Right lobe of liver (tissue), 6 donors: ENCODE results near the gene LYPLAL1. TPM values are rescaled to one million over a fixed set of nuclear protein-coding genes. Genes with fewer than 3 reads are reported as not detected.

Experiments used
- ATAC-seq, 4 donors: fragments of 200-7000 bp; cut with Tn5 transposase; one replicate each; pipeline ENCODE4 v1.9.1; 2020; ENCODE audit warnings: mild to moderate bottlenecking in 4 of 4, moderate library complexity in 4 of 4
- DNase-seq, 3 donors: peaks; one replicate each; pipeline ENCODE4 v3.0.0-alpha.2; 2020
- H3K27ac ChIP-seq, 3 donors: fragments of 200-600 bp; one replicate each; pipeline ENCODE4 v1.8.0; 2022
- H3K27me3 ChIP-seq, 2 donors: fragments of 200-600 bp; one replicate each; pipeline ENCODE4 v1.8.0; 2022
- H3K36me3 ChIP-seq, 4 donors: fragments of 200-600 bp; sonication (generic) in 1 of 4; one replicate each; pipeline versions ENCODE4 v1.5.1 to v1.8.0; 2017 to 2022; ENCODE audit warnings: control low read depth in 1 of 4
- H3K4me1 ChIP-seq, 4 donors: fragments of 200-600 bp; sonication (generic) in 1 of 4; one replicate each; pipeline versions ENCODE4 v1.5.1 to v1.8.0; 2017 to 2022; ENCODE audit warnings: control low read depth in 1 of 4
- H3K4me3 ChIP-seq, 3 donors: fragments of 200-600 bp; one replicate each; pipeline ENCODE4 v1.8.0; 2022
- H3K9me3 ChIP-seq, 4 donors: fragments of 200-600 bp; sonication (generic) in 1 of 4; one replicate each; pipeline versions ENCODE4 v1.5.1 to v1.8.0; 2017 to 2022; ENCODE audit warnings: control low read depth in 1 of 4
- POLR2A ChIP-seq: fragments of 450-650 bp; IDR thresholded peaks from one replicate; pipeline ENCODE4 v1.6.1; 2017; ENCODE audit warnings: antibody characterized with exemption, mild to moderate bottlenecking
- WGBS: methylation state at CpG from one replicate; pipeline ENCODE4 v1.1.6; 2018; ENCODE audit warnings: low coverage, low lambda C conversion rate; ENCODE audit not compliant: insufficient coverage; ENCODE audit errors: missing lambda C conversion rate; 5-methylcytosine and 5-hydroxymethylcytosine counted together
- intact Hi-C, 2 donors: fragments of 100-400 bp; cut with DNase I; formaldehyde crosslinking; loops; one replicate each; pipeline versions ENCODE4 v1.11.2 to v1.14.1; 2022
- total RNA-seq, 6 experiments: library from RNA; depleted of rRNA in 2 of 6; stranded (reverse); fragments of >200 nt in 2 of 6; fragmentation: NEBNext Ultra II Directional in 3 of 6; extraction: Animal tissue kit (Norgen Biotek cat#: 25700) in 3 of 6; gene quantifications; one replicate each; pipeline versions ENCODE4 v1.1.0 to v1.2.4, GENCODE V29; 2016 to 2023
- TF ChIP-seq, protein P1 (sequence below), 4 donors: fragments of 200-600 bp in 3 of 4; fragments of 450-650 bp in 1 of 4; IDR thresholded peaks; one replicate each; pipeline versions ENCODE4 v1.5.1 to v1.8.0; 2016 to 2022; ENCODE audit warnings: antibody characterized with exemption in 4 of 4, mild to moderate bottlenecking in 2 of 4
- donor health status: DM: no; HTN: yes; CAD: no.
- donor health status: DM: no; HTN: no; CAD: no.
- donor health status: DM: no; HTN: no; CAD: no.
- donor health status: DM: no; HTN: yes; CAD: no.
- donor health status: DM: no; HTN: yes; CAD: no.

Gene LYPLAL1
- total RNA-seq, 6 experiments from 2014 or later = 16.5 to 33.6 (median 22.2) TPM

DNA sequence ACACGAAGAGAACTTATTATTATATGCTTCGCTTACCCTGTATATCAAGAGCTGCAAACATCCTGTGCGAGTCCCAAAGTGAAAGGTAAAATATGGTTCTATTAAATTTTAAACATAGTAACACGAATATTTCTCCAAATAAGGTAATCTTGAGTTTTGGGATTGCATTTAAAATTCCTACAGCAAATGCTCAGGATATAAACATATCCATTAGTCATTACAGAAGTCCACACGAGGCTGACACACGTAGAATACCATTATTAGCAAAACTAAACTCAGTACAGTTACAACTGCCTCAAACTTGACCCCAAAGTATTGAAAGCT is 282 bp upstream of the LYPLAL1 start:
- Histone ChIP-seq H3K27ac (peak overlapping the region; percentile 80 to 94 (median 91)), H3K4me1 (peaks cover 0 to 25% (median 7%) of the 10 kb centered on the region in 4 donors), H3K27me3 (no peaks in the 10 kb centered on the region), H3K36me3 (no peaks in the 10 kb centered on the region), H3K9me3 (no peaks in the 10 kb centered on the region), H3K4me3 (peak overlapping the region; percentile 71 to 82 (median 75))
- WGBS = 21% methylated on average over 6 of the region's 6 CpGs
- intact Hi-C loops = no loop called here
- TF ChIP-seq, protein P1, sequence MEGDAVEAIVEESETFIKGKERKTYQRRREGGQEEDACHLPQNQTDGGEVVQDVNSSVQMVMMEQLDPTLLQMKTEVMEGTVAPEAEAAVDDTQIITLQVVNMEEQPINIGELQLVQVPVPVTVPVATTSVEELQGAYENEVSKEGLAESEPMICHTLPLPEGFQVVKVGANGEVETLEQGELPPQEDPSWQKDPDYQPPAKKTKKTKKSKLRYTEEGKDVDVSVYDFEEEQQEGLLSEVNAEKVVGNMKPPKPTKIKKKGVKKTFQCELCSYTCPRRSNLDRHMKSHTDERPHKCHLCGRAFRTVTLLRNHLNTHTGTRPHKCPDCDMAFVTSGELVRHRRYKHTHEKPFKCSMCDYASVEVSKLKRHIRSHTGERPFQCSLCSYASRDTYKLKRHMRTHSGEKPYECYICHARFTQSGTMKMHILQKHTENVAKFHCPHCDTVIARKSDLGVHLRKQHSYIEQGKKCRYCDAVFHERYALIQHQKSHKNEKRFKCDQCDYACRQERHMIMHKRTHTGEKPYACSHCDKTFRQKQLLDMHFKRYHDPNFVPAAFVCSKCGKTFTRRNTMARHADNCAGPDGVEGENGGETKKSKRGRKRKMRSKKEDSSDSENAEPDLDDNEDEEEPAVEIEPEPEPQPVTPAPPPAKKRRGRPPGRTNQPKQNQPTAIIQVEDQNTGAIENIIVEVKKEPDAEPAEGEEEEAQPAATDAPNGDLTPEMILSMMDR (IDR thresholded peaks at IDR 0.05) = no peak
- no peak for TF ChIP-seq POLR2A
- ATAC-seq (no peak), DNase-seq (no peak)

GRCh38 chr1:219174460-219175211 is 958 bp downstream of the LYPLAL1 start:
- Histone ChIP-seq H3K27me3 (no peaks in the 10 kb centered on the region), H3K9me3 (no peaks in the 10 kb centered on the region), H3K4me3 (peak overlapping the region; percentile 71 to 82 (median 75)), H3K4me1 (peaks cover 0 to 32% (median 11%) of the 10 kb centered on the region in 4 donors), H3K27ac (peak overlapping the region; percentile 80 to 94 (median 91)), H3K36me3 (no peaks in the 10 kb centered on the region)
- TF ChIP-seq POLR2A = no peak
- TF ChIP-seq, protein P1 (IDR thresholded peaks at IDR 0.05) = no peak
- peak in 1 of 3 donors; percentile 46 for DNase-seq
- ATAC-seq = peak; percentile 11 to 53 (median 25)
- intact Hi-C loops = no loop called here
- WGBS = 6% methylated on average over 11 of the region's 11 CpGs

- Histone ChIP-seq H3K9me3 (no peaks in the 10 kb centered on the region), H3K27ac (peak overlapping the region in 2 of 3 donors; percentile 80 to 91), H3K4me1 (peaks cover 0 to 32% (median 11%) of the 10 kb centered on the region in 4 donors), H3K27me3 (no peaks in the 10 kb centered on the region), H3K36me3 (no peaks in the 10 kb centered on the region), H3K4me3 (peak overlapping the region; percentile 71 to 82 (median 75))
- intact Hi-C loops = no loop called here
- TF ChIP-seq, protein P1 (IDR thresholded peaks at IDR 0.05) = no peak
- no peak for TF ChIP-seq POLR2A
- DNase-seq = no peak
- no peak for ATAC-seq
- 74% methylated on average over 3 of the region's 3 CpGs for WGBS
Measured at GRCh38 chr1:219175212-219175564, 1.5 kb downstream of the LYPLAL1 start.

GRCh38 chr1:219176168-219176567 is 2.5 kb downstream of the LYPLAL1 start:
- WGBS = 97% methylated on average over 4 of the region's 4 CpGs
- H3K9me3 ChIP-seq = no peaks in the 10 kb centered on the region
- H3K36me3 ChIP-seq = no peaks in the 10 kb centered on the region
- no peaks in the 10 kb centered on the region for H3K27me3 ChIP-seq
- intact Hi-C loops = no loop called here
- no peak for DNase-seq
- ATAC-seq = no peak
- H3K27ac ChIP-seq = no peak overlapping the region
- TF ChIP-seq, protein P1 (IDR thresholded peaks at IDR 0.05) = no peak
- TF ChIP-seq POLR2A = no peak
- no peak overlapping the region for H3K4me3 ChIP-seq
- H3K4me1 ChIP-seq = peaks cover 0 to 31% (median 11%) of the 10 kb centered on the region in 4 donors
